Measurements from ENCODE around the gene ACSL3.
A peak's percentile ranks its signal among the peaks of the same experiment; 100 is the strongest.

Gene ACSL3

GRCh38 chr2:222860740-222861410, at the start of gene ACSL3:
TSS of gene ACSL3 (plus strand) at chr2:222861036. CDS start at chr2:222908773, 47,737 bp downstream.
- Histone ChIP-seq H3F3A (ENCODE audit: insufficient read depth, low read length) (no peaks in the 10 kb centered on the region), H3K4me2 (ENCODE audit: low read length) (peak within 1 kb of the TSS; percentile 67), H3K36me3 (ENCODE audit: insufficient read depth, low read length) (no peaks in the 10 kb centered on the region; the same call in 1 of the 2 replicates), H3K4me3 (ENCODE audit: low read depth, low read length, poor library complexity, severe bottlenecking) (peak within 1 kb of the TSS; percentile 88), H3K9me2 (ENCODE audit: low read depth, low read length) (no peaks in the 10 kb centered on the region), H3K9me3 (ENCODE audit: low read length) (no peaks in the 10 kb centered on the region), H3K27me3 (ENCODE audit: insufficient read depth, low read length) (no peaks in the 10 kb centered on the region), H3K27ac (ENCODE audit: low read depth, low read length, poor library complexity, severe bottlenecking) (peak within 1 kb of the TSS; percentile 66), H4K20me1 (ENCODE audit: insufficient read depth, low read length) (peaks cover 4% of the 10 kb centered on the region; the same call in 1 of the 2 replicates), H3K9ac (ENCODE audit: low read length) (peak within 1 kb of the TSS; percentile 77), H2AFZ (ENCODE audit: low read length) (peak within 1 kb of the TSS; percentile 93), H3K79me2 (ENCODE audit: insufficient read depth, low read length) (peaks cover 41% of the 10 kb centered on the region), H3K4me1 (ENCODE audit: insufficient read depth, low read length, severe bottlenecking) (peaks cover 31% of the 10 kb centered on the region)
- TF ChIP-seq EZH2 (IDR thresholded peaks at IDR 0.05; ENCODE audit: borderline replicate concordance, low read length) = no peak
- no peak for TF ChIP-seq CTCF (IDR thresholded peaks at IDR 0.05; ENCODE audit: low read length)

- no peaks in the 10 kb centered on the region for H3K27me3 ChIP-seq (ENCODE audit: insufficient read depth, low read length)
- no peak overlapping the region for H3K4me2 ChIP-seq (ENCODE audit: low read length)
- H3F3A ChIP-seq (ENCODE audit: insufficient read depth, low read length) = no peaks in the 10 kb centered on the region
- H3K9me3 ChIP-seq (ENCODE audit: low read length) = no peaks in the 10 kb centered on the region
- H3K27ac ChIP-seq (ENCODE audit: low read depth, low read length, poor library complexity, severe bottlenecking) = no peak overlapping the region
- no peaks in the 10 kb centered on the region for H3K79me2 ChIP-seq (ENCODE audit: insufficient read depth, low read length)
- no peaks in the 10 kb centered on the region for H3K9me2 ChIP-seq (ENCODE audit: low read depth, low read length)
- no peaks in the 10 kb centered on the region for H3K4me1 ChIP-seq (ENCODE audit: insufficient read depth, low read length, severe bottlenecking)
- H2AFZ ChIP-seq (ENCODE audit: low read length) = no peak overlapping the region
- TF ChIP-seq CTCF (IDR thresholded peaks at IDR 0.05; ENCODE audit: low read length) (no peak), EZH2 (IDR thresholded peaks at IDR 0.05; ENCODE audit: borderline replicate concordance, low read length) (no peak)
- no peak overlapping the region for H3K4me3 ChIP-seq (ENCODE audit: low read depth, low read length, poor library complexity, severe bottlenecking)
- no peak overlapping the region for H3K9ac ChIP-seq (ENCODE audit: low read length)
- H4K20me1 ChIP-seq (ENCODE audit: insufficient read depth, low read length) = no peaks in the 10 kb centered on the region
- H3K36me3 ChIP-seq (ENCODE audit: insufficient read depth, low read length) = no peaks in the 10 kb centered on the region
Measured at GRCh38 chr2:222811828-222812227, 49.0 kb upstream of the ACSL3 start.

GRCh38 chr2:222813177-222813843, 47.5 kb upstream of the ACSL3 start:
- no peaks in the 10 kb centered on the region for H3K27me3 ChIP-seq (ENCODE audit: insufficient read depth, low read length)
- H3K36me3 ChIP-seq (ENCODE audit: insufficient read depth, low read length) = no peaks in the 10 kb centered on the region
- H3K9me2 ChIP-seq (ENCODE audit: low read depth, low read length) = no peaks in the 10 kb centered on the region
- no peaks in the 10 kb centered on the region for H3K9me3 ChIP-seq (ENCODE audit: low read length)
- no peak overlapping the region for H3K4me2 ChIP-seq (ENCODE audit: low read length)
- no peak overlapping the region for H2AFZ ChIP-seq (ENCODE audit: low read length)
- H3K27ac ChIP-seq (ENCODE audit: low read depth, low read length, poor library complexity, severe bottlenecking) = no peak overlapping the region
- TF ChIP-seq CTCF (IDR thresholded peaks at IDR 0.05; ENCODE audit: low read length) (no peak), EZH2 (IDR thresholded peaks at IDR 0.05; ENCODE audit: borderline replicate concordance, low read length) (no peak)
- no peaks in the 10 kb centered on the region for H3K4me1 ChIP-seq (ENCODE audit: insufficient read depth, low read length, severe bottlenecking)
- H3K79me2 ChIP-seq (ENCODE audit: insufficient read depth, low read length) = no peaks in the 10 kb centered on the region
- no peak overlapping the region for H3K9ac ChIP-seq (ENCODE audit: low read length)
- no peak overlapping the region for H3K4me3 ChIP-seq (ENCODE audit: low read depth, low read length, poor library complexity, severe bottlenecking)
- H3F3A ChIP-seq (ENCODE audit: insufficient read depth, low read length) = no peaks in the 10 kb centered on the region
- H4K20me1 ChIP-seq (ENCODE audit: insufficient read depth, low read length) = no peaks in the 10 kb centered on the region
